ENCODE measurements around the gene KRTAP3-2. TPM values are rescaled to one million over a fixed set of nuclear protein-coding genes. Genes with fewer than 3 reads are reported as not detected.
"Not testable (repeated sequence)": the region's sequence is repeated elsewhere in the genome, so short reads cannot be mapped to it uniquely, and the experiment has no call there.

KRTAP3-2 gene
- total RNA-seq (not detected), polyA plus RNA-seq (ENCODE audit: insufficient read length in 6 of 6) (not detected)
- long read RNA-seq, donor 1, result 0 reads
- long read RNA-seq, donor 2, result 0 reads
- long read RNA-seq, donor 3, result 0 reads
- long read RNA-seq, donor 4, result 0 reads
- long read RNA-seq, donor 5, result 0 reads
- long read RNA-seq, donor 6, result 0 reads
- long read RNA-seq, donor 7, result 0 reads
- long read RNA-seq, donor 8, result 0 reads
- long read RNA-seq, donor 9, result 0 reads
- long read RNA-seq, donor 10, result 0 reads
- long read RNA-seq, donor 11, result 0 reads
- long read RNA-seq, donor 12, result 0 reads

DNA sequence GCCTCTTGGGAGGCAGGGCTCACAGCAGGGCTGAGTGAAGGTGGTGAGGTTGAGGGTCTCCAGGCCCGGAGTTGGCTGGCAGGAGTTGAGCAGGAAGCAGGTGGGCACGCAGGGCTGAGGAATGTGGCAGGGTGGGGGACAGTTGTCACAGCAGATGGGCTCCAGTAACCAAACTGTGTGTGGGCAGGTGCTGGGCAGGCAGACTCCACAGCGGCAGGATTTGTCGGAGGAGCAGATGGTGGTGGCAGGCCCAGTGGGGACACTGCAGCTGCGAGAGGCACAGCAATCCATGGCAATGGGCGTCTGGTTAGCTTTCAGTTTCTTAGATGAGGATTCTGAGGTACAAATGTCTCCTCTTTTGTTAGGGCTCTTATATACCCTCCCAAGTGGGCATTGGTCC is at the start of gene KRTAP3-2:
KRTAP3-2 (minus strand) TSS at position 344 of the 400 bp plus-strand sequence; CDS start at position 291, 53 bp downstream.
- intact Hi-C loops (cut with DNase I); ATAC-seq; DNase-seq; H3K36me3 ChIP-seq; H3K4me1 ChIP-seq; H3K27ac ChIP-seq; H3K9me3 ChIP-seq; H3K4me3 ChIP-seq: not testable (repeated sequence)
- peaks cover 0 to 41% of the 10 kb centered on the region in 2 donors for H3K27me3 ChIP-seq

GRCh38 chr17:41049110-41049509 is 49.4 kb upstream of the KRTAP3-2 start:
- ATAC-seq, result no peak
- Histone ChIP-seq H3K36me3 (no peaks in the 10 kb centered on the region), H3K27ac (no peak overlapping the region), H3K4me3 (no peak overlapping the region), H3K9me3 (peaks cover 0 to 1% of the 10 kb centered on the region in 2 donors), H3K27me3 (peaks cover 3 to 39% of the 10 kb centered on the region in 2 donors), H3K4me1 (no peaks in the 10 kb centered on the region)
- no peak for DNase-seq
- intact Hi-C loops (cut with DNase I), result no loop called here
- TF ChIP-seq, protein P1, sequence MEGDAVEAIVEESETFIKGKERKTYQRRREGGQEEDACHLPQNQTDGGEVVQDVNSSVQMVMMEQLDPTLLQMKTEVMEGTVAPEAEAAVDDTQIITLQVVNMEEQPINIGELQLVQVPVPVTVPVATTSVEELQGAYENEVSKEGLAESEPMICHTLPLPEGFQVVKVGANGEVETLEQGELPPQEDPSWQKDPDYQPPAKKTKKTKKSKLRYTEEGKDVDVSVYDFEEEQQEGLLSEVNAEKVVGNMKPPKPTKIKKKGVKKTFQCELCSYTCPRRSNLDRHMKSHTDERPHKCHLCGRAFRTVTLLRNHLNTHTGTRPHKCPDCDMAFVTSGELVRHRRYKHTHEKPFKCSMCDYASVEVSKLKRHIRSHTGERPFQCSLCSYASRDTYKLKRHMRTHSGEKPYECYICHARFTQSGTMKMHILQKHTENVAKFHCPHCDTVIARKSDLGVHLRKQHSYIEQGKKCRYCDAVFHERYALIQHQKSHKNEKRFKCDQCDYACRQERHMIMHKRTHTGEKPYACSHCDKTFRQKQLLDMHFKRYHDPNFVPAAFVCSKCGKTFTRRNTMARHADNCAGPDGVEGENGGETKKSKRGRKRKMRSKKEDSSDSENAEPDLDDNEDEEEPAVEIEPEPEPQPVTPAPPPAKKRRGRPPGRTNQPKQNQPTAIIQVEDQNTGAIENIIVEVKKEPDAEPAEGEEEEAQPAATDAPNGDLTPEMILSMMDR (IDR thresholded peaks at IDR 0.05), result no peak

DNA sequence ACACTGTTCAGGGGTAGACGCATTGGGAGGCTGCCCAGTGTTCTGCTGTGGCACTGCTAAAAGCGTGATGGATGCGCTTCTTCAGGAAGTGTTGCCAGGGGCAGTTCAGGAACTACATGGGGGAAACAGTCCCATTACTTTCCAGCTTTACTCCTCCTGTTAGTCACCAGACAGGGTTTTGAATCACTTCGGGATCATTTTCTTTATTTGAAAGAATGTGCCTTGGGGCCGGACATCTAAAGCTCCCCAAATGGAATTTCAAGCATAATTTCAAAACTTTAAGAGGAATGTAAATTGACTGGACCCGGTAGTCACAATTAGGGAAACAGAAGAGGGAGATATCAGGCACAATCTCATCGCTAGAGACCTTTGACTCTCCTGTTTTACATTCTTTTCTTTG is 48.7 kb upstream of the KRTAP3-2 start:
- peaks cover 3 to 39% of the 10 kb centered on the region in 2 donors for H3K27me3 ChIP-seq
- DNase-seq (no peak), ATAC-seq (no peak)
- intact Hi-C loops (cut with DNase I), result no loop called here
- peaks cover 0 to 3% of the 10 kb centered on the region in 2 donors for H3K9me3 ChIP-seq
- no peak overlapping the region for H3K4me3 ChIP-seq
- TF ChIP-seq, protein P1 (IDR thresholded peaks at IDR 0.05), result no peak
- H3K4me1 ChIP-seq, result no peaks in the 10 kb centered on the region
- no peaks in the 10 kb centered on the region for H3K36me3 ChIP-seq
- H3K27ac ChIP-seq, result no peak overlapping the region

DNA sequence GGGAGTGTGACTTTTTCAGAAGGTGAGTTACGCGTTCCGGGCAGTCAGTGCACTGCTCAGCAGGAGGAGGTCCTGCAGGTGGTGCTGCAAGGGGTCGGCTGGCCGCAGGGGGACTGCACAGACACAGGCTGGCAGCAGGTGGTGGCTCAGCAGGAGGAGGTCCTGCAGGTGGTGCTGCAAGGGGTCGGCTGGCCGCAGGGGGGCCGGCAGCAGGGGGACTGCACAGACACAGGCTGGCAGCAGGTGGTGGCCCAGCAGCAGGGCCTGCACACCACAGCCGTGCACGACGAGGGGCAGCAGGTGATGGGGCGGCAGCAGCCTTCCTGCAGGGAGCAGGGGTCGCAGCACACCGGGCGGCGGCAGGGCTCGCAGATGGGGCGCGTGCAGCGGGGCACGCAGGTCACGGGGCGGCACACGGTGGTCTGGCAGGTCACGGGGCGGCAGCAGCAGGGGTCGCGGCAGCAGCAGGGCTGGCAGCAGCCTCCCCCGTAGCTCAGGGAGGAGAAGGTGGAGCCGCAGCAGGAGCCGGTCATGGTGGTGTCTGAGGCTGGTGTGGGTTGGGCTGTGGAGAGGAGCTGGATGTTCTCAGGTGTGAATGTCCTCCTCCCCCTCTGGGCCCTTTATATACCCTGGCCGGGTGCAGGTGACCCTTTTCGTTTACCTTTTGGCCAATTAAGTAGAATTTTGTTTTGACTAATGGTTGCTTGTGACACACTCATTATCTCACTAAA is 47.2 kb upstream of the KRTAP3-2 start, which contains the start of gene KRTAP2-1:
KRTAP2-1 (minus strand) TSS at position 582 of the 731 bp plus-strand sequence; CDS start at position 533, 49 bp downstream.
- H3K27ac ChIP-seq; ATAC-seq; DNase-seq; H3K4me3 ChIP-seq; intact Hi-C loops (cut with DNase I); H3K9me3 ChIP-seq; H3K36me3 ChIP-seq; H3K4me1 ChIP-seq: not testable (repeated sequence)
- H3K27me3 ChIP-seq, result peaks cover 3 to 39% of the 10 kb centered on the region in 2 donors

GRCh38 chr17:41042953-41043352 is 43.2 kb upstream of the KRTAP3-2 start:
- H3K27me3 ChIP-seq, result peaks cover 3 to 19% of the 10 kb centered on the region in 2 donors
- intact Hi-C loops (cut with DNase I), result no loop called here
- peaks cover 0 to 3% of the 10 kb centered on the region in 2 donors for H3K9me3 ChIP-seq
- H3K4me1 ChIP-seq, result no peaks in the 10 kb centered on the region
- H3K27ac ChIP-seq, result no peak overlapping the region
- TF ChIP-seq, protein P1 (IDR thresholded peaks at IDR 0.05), result no peak
- no peak overlapping the region for H3K4me3 ChIP-seq
- ATAC-seq (no peak), DNase-seq (no peak)
- H3K36me3 ChIP-seq, result no peaks in the 10 kb centered on the region

- H3K27ac ChIP-seq; H3K27me3 ChIP-seq; intact Hi-C loops (cut with DNase I); H3K36me3 ChIP-seq; H3K4me3 ChIP-seq; H3K4me1 ChIP-seq; H3K9me3 ChIP-seq; ATAC-seq: not testable (repeated sequence)
- DNase-seq, result peak in 1 of 4 donors; percentile 65
Observed at GRCh38 chr17:41040783-41041571, 41.3 kb upstream of the KRTAP3-2 start, which contains the start of gene KRTAP1-1. Gene KRTAP1-1 (minus strand): TSS chr17:41041450. CDS start chr17:41041397, 53 bp downstream.

Data from left lung (tissue), 14 donors.